Esophagus muscularis mucosa (tissue), 4 donors: ENCODE data around the gene G2E3. TPM values are rescaled to one million over a fixed set of nuclear protein-coding genes. Genes with fewer than 3 reads are reported as not detected.

Source experiments
- DNase-seq: peaks from one replicate; pipeline ENCODE4 v3.0.0-alpha.2; 2017; ENCODE audit errors: extremely low spot score
- H3K27ac ChIP-seq, 4 donors: fragments of 200-600 bp; sonication (generic); replicated peaks in 1 of 4; 1 replicate in 3 of 4; 2 replicates in 1 of 4; pipeline ENCODE4 v1.5.1; 2016 to 2019; ENCODE audit warnings: mild to moderate bottlenecking in 1 of 4
- H3K27me3 ChIP-seq, 4 donors: fragments of 200-600 bp; sonication (generic); one replicate each; pipeline versions ENCODE4 v1.5.1 to v1.6.0; 2016 to 2019
- H3K36me3 ChIP-seq, 4 donors: fragments of 200-600 bp; sonication (generic); one replicate each; pipeline ENCODE4 v1.5.1; 2016 to 2019
- H3K4me1 ChIP-seq, 4 donors: fragments of 200-600 bp; sonication (generic); one replicate each; pipeline ENCODE4 v1.5.1; 2016 to 2019
- H3K4me3 ChIP-seq, 4 donors: fragments of 200-600 bp; sonication (generic); 1 replicate in 2 of 4; 2 replicates in 2 of 4; pipeline ENCODE4 v1.5.1; 2016 to 2019; ENCODE audit warnings: mild to moderate bottlenecking in 4 of 4, moderate library complexity in 1 of 4
- H3K9me3 ChIP-seq, 4 donors: fragments of 200-600 bp; sonication (generic); 1 replicate in 3 of 4; 2 replicates in 1 of 4; pipeline ENCODE4 v1.5.1; 2016 to 2019
- CTCF ChIP-seq, 3 experiments: fragments of 200-600 bp in 2 of 3; fragments of 450-650 bp in 1 of 3; sonication (generic) in 2 of 3; IDR thresholded peaks; one replicate each; pipeline ENCODE4 v1.5.1; 2017 to 2019; ENCODE audit warnings: antibody characterized with exemption in 3 of 3, mild to moderate bottlenecking in 2 of 3, moderate library complexity in 1 of 3
- EP300 ChIP-seq: sonication (generic); formaldehyde crosslinking; IDR thresholded peaks from one replicate; pipeline ENCODE4 v1.6.1; 2017; ENCODE audit warnings: antibody characterized with exemption
- POLR2A ChIP-seq: fragments of 450-650 bp; IDR thresholded peaks from one replicate; pipeline ENCODE4 v1.6.1; 2017; ENCODE audit warnings: antibody characterized with exemption, moderate library complexity, mild to moderate bottlenecking, low read depth
- POLR2AphosphoS5 ChIP-seq, 2 donors: sonication (generic); formaldehyde crosslinking; IDR thresholded peaks; one replicate each; pipeline ENCODE4 v1.6.1; 2017; ENCODE audit warnings: antibody characterized with exemption in 2 of 2
- WGBS: methylation state at CpG from one replicate; pipeline ENCODE4 v1.1.5; 2018; 5-methylcytosine and 5-hydroxymethylcytosine counted together
- intact Hi-C: fragments of 100-400 bp; cut with DNase I; formaldehyde crosslinking; loops from one replicate; pipeline ENCODE4 v1.15.1; 2023
- total RNA-seq, 4 donors: library from RNA; depleted of rRNA; stranded (reverse); fragments of >200 nt; gene quantifications; one replicate each; pipeline versions ENCODE4 v1.1.0 to v1.2.1, GENCODE V29; 2016

G2E3 gene
- total RNA-seq, 4 donors from 2014 or later = 6.7 to 10.0 (median 8.9) TPM

- no peaks in the 10 kb centered on the region for H3K4me1 ChIP-seq
- no peak overlapping the region for H3K4me3 ChIP-seq
- DNase-seq = no peak
- TF ChIP-seq EP300 (no peak), CTCF (IDR thresholded peaks at IDR 0.05) (peak; percentile 60 to 84 (median 77)), POLR2A (no peak), POLR2AphosphoS5 (IDR thresholded peaks at IDR 0.05) (no peak)
- H3K36me3 ChIP-seq = no peaks in the 10 kb centered on the region
- WGBS = 30% methylated on average over 9 of the region's 9 CpGs
- H3K27me3 ChIP-seq = no peaks in the 10 kb centered on the region
- no peak overlapping the region for H3K27ac ChIP-seq
- H3K9me3 ChIP-seq = no peaks in the 10 kb centered on the region
- intact Hi-C loops = loop anchor here (5.0 kb wide), 1 partner anchor 145 kb away; no protein-coding TSS in a partner anchor
These were observed 36.8 kb upstream of the G2E3 start for GRCh38 chr14:30521899-30522736.

- intact Hi-C loops = no loop called here
- H3K9me3 ChIP-seq = no peaks in the 10 kb centered on the region
- no peak overlapping the region for H3K4me3 ChIP-seq
- 79% methylated on average over 2 of the region's 2 CpGs for WGBS
- H3K36me3 ChIP-seq = no peaks in the 10 kb centered on the region
- DNase-seq = no peak
- H3K27ac ChIP-seq = no peak overlapping the region
- H3K4me1 ChIP-seq = no peaks in the 10 kb centered on the region
- no peak for TF ChIP-seq EP300
- H3K27me3 ChIP-seq = no peaks in the 10 kb centered on the region
These were observed 33.1 kb upstream of the G2E3 start for GRCh38 chr14:30525833-30526232.

GRCh38 chr14:30527196-30527595 is 31.8 kb upstream of the G2E3 start:
- no peak for TF ChIP-seq EP300
- TF ChIP-seq POLR2AphosphoS5 (IDR thresholded peaks at IDR 0.05) = no peak
- TF ChIP-seq POLR2A = no peak
- TF ChIP-seq CTCF (IDR thresholded peaks at IDR 0.05) = no peak
- Histone ChIP-seq H3K9me3 (no peaks in the 10 kb centered on the region), H3K36me3 (no peaks in the 10 kb centered on the region), H3K4me1 (no peaks in the 10 kb centered on the region), H3K27me3 (no peaks in the 10 kb centered on the region), H3K27ac (no peak overlapping the region), H3K4me3 (no peak overlapping the region)
- intact Hi-C loops = no loop called here
- DNase-seq = no peak
- WGBS = 95% methylated on average over 7 of the region's 7 CpGs

- no peaks in the 10 kb centered on the region for H3K36me3 ChIP-seq
- TF ChIP-seq POLR2AphosphoS5 (IDR thresholded peaks at IDR 0.05) = no peak
- no peaks in the 10 kb centered on the region for H3K4me1 ChIP-seq
- no peak overlapping the region for H3K27ac ChIP-seq
- intact Hi-C loops = no loop called here
- H3K27me3 ChIP-seq = no peaks in the 10 kb centered on the region
- H3K9me3 ChIP-seq = no peaks in the 10 kb centered on the region
- 90% methylated on average over 5 of the region's 5 CpGs for WGBS
- H3K4me3 ChIP-seq = no peak overlapping the region
- no peak for DNase-seq
These were observed 30.8 kb upstream of the G2E3 start for GRCh38 chr14:30528119-30528518.

GRCh38 chr14:30528778-30529642 is 29.9 kb upstream of the G2E3 start:
- H3K27me3 ChIP-seq = no peaks in the 10 kb centered on the region
- H3K27ac ChIP-seq = no peak overlapping the region
- no peaks in the 10 kb centered on the region for H3K36me3 ChIP-seq
- H3K4me1 ChIP-seq = no peaks in the 10 kb centered on the region
- 96% methylated on average over 10 of the region's 12 CpGs for WGBS
- TF ChIP-seq POLR2A (no peak), POLR2AphosphoS5 (IDR thresholded peaks at IDR 0.05) (no peak), CTCF (IDR thresholded peaks at IDR 0.05) (no peak), EP300 (no peak)
- DNase-seq = no peak
- no peaks in the 10 kb centered on the region for H3K9me3 ChIP-seq
- intact Hi-C loops = no loop called here
- no peak overlapping the region for H3K4me3 ChIP-seq
